ENCODE results near the gene FSD1.

Gene FSD1

GRCh38 chr19:4365341-4365740 is 60.9 kb downstream of the FSD1 start:
- TF ChIP-seq CTCF (IDR thresholded peaks at IDR 0.05; ENCODE audit: low read length, missing control alignments), result no peak
- H3K4me3 ChIP-seq (replicated peaks; ENCODE audit: low read depth, low read length), result no peak overlapping the region
- no peak for DNase-seq (ENCODE audit: low read depth)

GRCh38 chr19:4365791-4366665 is 61.6 kb downstream of the FSD1 start:
- no peak overlapping the region for H3K4me3 ChIP-seq (replicated peaks; ENCODE audit: low read depth, low read length)
- no peak for TF ChIP-seq CTCF (IDR thresholded peaks at IDR 0.05; ENCODE audit: low read length, missing control alignments)
- no peak for DNase-seq (ENCODE audit: low read depth)

- no peak for DNase-seq (ENCODE audit: low read depth)
- H3K4me3 ChIP-seq (replicated peaks; ENCODE audit: low read depth, low read length), result no peak overlapping the region
- no peak for TF ChIP-seq CTCF (IDR thresholded peaks at IDR 0.05; ENCODE audit: low read length, missing control alignments)
Observed at GRCh38 chr19:4366666-4367335, 62.4 kb downstream of the FSD1 start.

- H3K4me3 ChIP-seq (replicated peaks; ENCODE audit: low read depth, low read length), result no peak overlapping the region
- DNase-seq (ENCODE audit: low read depth), result no peak
- no peak for TF ChIP-seq CTCF (IDR thresholded peaks at IDR 0.05; ENCODE audit: low read length, missing control alignments)
Observed at GRCh38 chr19:4367336-4367723, 62.9 kb downstream of the FSD1 start.

- no peak overlapping the region for H3K4me3 ChIP-seq (replicated peaks; ENCODE audit: low read depth, low read length)
- no peak for TF ChIP-seq CTCF (IDR thresholded peaks at IDR 0.05; ENCODE audit: low read length, missing control alignments)
- no peak for DNase-seq (ENCODE audit: low read depth)
Observed at GRCh38 chr19:4367781-4368127, 63.4 kb downstream of the FSD1 start.

GRCh38 chr19:4368128-4368820 is 63.9 kb downstream of the FSD1 start:
- peak; percentile 35 for DNase-seq (ENCODE audit: low read depth)
- no peak overlapping the region for H3K4me3 ChIP-seq (replicated peaks; ENCODE audit: low read depth, low read length)

More at GRCh38 chr19:4368128-4368820, 63.9 kb downstream of the FSD1 start:
- TF ChIP-seq CTCF (IDR thresholded peaks at IDR 0.05; ENCODE audit: low read length, missing control alignments), result no peak
